ENCODE measurements around the gene PRM1. TPM values are rescaled to one million over a fixed set of nuclear protein-coding genes. Genes with fewer than 3 reads are reported as not detected.

Gene PRM1
- total RNA-seq, 1 donor from 2014 or later: not detected

DNA sequence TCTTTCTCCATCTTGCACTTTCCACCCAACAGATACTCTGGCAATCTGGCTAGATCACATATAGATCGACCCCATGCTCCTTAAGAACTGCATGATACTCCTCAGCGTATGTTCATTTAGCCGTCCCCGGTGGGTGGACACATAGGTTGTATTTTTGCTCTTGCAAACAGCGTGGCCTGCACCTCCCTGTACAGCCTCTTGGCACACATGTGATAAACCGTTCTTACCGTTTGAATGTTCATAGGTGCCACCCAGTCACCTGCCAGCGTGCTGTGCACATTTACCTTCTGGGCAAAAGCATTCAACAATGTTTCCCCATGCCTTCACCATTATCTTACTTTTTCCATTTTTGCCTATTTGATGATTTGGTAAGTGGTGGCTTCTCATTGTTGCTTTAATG, 18.2 kb downstream of the PRM1 start:
- H3K9me3 Mint-ChIP-seq: no peaks in the 10 kb centered on the region
- H3K27me3 Mint-ChIP-seq (ENCODE audit: low read depth): no peaks in the 10 kb centered on the region
- no peaks in the 10 kb centered on the region for H3K4me1 Mint-ChIP-seq
- TF ChIP-seq, protein P1, sequence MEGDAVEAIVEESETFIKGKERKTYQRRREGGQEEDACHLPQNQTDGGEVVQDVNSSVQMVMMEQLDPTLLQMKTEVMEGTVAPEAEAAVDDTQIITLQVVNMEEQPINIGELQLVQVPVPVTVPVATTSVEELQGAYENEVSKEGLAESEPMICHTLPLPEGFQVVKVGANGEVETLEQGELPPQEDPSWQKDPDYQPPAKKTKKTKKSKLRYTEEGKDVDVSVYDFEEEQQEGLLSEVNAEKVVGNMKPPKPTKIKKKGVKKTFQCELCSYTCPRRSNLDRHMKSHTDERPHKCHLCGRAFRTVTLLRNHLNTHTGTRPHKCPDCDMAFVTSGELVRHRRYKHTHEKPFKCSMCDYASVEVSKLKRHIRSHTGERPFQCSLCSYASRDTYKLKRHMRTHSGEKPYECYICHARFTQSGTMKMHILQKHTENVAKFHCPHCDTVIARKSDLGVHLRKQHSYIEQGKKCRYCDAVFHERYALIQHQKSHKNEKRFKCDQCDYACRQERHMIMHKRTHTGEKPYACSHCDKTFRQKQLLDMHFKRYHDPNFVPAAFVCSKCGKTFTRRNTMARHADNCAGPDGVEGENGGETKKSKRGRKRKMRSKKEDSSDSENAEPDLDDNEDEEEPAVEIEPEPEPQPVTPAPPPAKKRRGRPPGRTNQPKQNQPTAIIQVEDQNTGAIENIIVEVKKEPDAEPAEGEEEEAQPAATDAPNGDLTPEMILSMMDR (conservative IDR thresholded peaks at IDR 0.05): no peak
- no peak overlapping the region for H3K4me3 Mint-ChIP-seq
- no peak for DNase-seq (ENCODE audit: low read depth, low spot score)
- H3K27ac Mint-ChIP-seq (ENCODE audit: unreplicated experiment): no peak overlapping the region
- no peaks in the 10 kb centered on the region for H3K36me3 Mint-ChIP-seq (ENCODE audit: low read depth)

DNA sequence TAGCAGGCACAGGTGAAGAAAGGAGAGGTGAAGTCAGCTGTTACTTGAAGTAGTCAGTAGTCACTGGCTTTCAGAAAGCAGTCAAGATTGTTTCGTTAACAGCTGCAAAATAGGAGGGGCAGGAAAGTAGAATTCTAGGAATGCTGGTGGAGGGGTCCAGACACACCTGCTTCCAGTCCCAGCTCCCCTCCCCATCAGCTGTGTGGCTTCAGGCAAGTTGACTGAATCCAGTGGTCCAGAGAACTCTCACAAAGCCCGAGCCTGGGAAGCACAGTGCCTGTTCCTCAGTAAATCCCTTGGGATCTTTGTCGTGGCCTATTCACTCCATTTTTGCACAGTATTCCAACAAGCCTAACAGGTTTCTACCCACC, 20.5 kb downstream of the PRM1 start:
- Mint-ChIP-seq H3K4me3 (no peak overlapping the region), H3K27ac (ENCODE audit: unreplicated experiment) (no peak overlapping the region)

DNA sequence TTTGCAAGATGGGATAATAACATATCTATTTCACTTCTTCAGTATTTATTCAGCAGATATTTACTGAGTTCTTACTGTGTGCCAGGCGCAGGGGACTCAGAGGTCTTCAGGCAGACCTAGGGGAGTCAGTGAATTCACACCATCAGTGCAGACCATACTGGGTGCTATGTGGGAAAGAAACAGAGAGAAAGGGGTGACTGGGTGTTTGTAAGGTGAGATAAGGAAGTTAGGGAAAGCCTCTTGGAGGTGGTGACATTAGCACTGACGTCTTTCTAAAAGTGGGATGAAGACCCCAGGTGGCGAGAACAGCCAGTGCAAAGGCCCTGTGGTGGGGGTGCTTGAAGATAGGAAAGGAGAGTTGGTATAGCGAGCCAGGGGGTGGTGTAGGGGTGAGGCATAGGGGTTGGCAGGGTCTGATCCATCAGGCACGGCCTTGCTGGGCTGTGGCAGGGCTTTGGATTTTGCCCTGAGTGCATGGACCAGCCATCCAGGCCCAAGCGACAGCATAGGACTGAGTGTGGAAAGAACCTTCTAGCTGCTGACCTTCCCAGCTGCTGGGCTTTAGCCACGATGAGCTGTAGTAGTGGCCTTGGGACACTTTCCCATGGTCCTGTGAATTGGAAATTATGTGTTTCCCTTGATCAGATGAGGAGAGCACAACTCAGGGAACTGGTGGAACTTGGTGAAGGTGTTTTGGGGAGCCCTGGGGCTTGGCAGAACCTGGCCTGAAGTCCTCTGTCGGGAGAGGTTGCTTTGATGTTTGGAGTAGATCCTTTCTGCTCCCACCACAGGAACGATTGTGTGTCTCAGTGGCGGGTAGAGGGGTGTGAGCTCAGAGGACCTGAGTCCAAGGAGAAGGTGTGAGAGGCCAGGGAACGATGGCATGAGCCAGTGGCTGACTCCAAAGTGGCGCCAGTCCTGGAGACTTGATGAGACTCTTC, 21.2 kb downstream of the PRM1 start:
- Mint-ChIP-seq H3K4me3 (peak overlapping the region; percentile 8), H3K9me3 (no peaks in the 10 kb centered on the region), H3K36me3 (ENCODE audit: low read depth) (no peaks in the 10 kb centered on the region), H3K27me3 (ENCODE audit: low read depth) (peaks cover 13% of the 10 kb centered on the region), H3K4me1 (peaks cover 6% of the 10 kb centered on the region), H3K27ac (ENCODE audit: unreplicated experiment) (no peak overlapping the region)
- no peak for DNase-seq (ENCODE audit: low read depth, low spot score)
- TF ChIP-seq, protein P1 (conservative IDR thresholded peaks at IDR 0.05): no peak

More for the DNA sequence above, 20.5 kb downstream of the PRM1 start:
- Mint-ChIP-seq H3K36me3 (ENCODE audit: low read depth) (no peaks in the 10 kb centered on the region), H3K9me3 (no peaks in the 10 kb centered on the region), H3K4me1 (peaks cover 6% of the 10 kb centered on the region), H3K27me3 (ENCODE audit: low read depth) (peaks cover 12% of the 10 kb centered on the region)
- DNase-seq (ENCODE audit: low read depth, low spot score): no peak
- TF ChIP-seq, protein P1 (conservative IDR thresholded peaks at IDR 0.05): no peak

DNA sequence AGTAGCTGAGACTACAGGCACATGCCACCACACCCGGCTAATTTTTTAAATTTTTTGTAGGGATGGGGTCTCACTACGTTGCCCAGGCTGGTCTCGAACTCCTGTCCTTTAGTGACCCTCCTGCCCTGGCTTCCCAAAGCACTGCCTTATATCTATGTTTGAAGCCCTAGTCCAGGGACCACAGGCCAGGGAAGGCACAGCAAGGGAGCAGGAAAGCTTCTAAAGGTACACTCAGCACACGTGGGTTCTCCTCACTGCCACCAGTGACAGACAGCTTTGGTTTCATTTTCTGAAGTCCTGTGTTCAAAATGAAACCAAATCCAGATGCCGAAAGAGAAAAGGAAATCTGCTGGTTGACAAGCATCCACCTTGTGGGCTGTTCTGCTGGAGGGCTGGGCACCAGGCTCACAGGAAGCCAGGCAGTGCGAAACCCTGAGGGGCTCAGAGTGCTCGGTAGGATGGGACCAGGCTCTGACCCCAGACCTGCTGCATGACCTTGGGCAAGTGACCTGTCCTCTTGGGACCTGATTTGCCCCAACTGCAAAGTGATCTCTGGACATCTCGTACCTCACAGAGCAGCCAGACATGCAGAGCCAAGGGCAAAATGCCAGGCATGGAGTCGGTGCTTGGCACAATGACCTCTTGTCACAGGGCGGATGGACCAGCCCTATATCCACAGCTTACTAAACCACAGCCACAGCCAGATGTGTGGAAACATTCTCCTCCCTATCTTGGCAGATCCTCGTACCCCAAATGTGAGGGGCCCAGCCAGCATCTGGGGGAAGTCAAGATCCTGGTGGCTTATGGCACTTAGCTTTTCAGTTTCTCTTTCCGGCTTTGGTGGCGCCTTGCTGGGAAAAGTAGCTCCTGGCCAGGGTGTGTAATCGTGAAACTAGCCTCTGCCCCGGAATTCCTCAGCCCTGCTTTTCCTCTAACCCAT, 22.3 kb downstream of the PRM1 start:
- no peak for DNase-seq (ENCODE audit: low read depth, low spot score)
- Mint-ChIP-seq H3K27ac (ENCODE audit: unreplicated experiment) (no peak overlapping the region), H3K36me3 (ENCODE audit: low read depth) (no peaks in the 10 kb centered on the region), H3K4me3 (peak overlapping the region; percentile 39), H3K9me3 (no peaks in the 10 kb centered on the region), H3K27me3 (ENCODE audit: low read depth) (peaks cover 23% of the 10 kb centered on the region), H3K4me1 (peaks cover 6% of the 10 kb centered on the region)
- TF ChIP-seq, protein P1 (conservative IDR thresholded peaks at IDR 0.05): no peak

DNA sequence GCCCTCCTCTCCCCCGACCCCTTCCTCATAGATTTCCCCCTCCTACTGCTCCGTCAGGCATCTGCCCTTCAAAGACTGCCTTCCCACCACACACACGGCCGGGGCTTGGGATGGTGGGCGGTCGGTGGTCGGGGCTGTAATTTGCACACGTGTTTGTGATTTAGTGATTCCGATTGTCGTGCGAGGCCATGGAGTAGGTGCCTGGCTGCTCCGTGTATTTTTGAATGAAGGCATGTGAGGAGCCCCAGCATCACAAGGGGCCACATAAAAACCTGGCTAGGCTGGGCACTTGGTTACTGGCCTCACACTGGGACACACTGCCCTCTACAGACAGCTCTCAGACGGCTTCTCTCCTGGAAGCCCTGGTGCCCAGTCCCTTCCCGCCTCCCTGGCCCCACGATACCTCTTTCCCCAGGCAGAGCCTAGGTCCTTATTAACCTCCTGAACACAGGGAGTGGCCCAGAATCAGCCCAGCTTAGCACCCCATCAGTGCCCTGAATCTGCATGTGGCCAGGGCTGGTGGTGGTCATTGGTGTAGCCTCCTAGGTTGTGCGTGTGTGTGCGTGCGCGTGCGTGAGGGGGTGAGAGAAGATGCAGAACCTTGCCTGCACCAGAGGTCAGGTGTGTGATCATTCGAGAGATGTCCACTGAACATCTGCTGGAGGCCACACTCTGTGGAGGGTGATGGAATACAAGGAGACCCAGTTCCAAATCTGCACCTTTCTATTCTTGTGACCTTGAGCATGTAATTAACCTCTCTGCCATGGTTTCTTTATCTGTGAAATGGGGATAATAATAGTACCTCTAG, 23.8 kb downstream of the PRM1 start:
- Mint-ChIP-seq H3K36me3 (ENCODE audit: low read depth) (no peaks in the 10 kb centered on the region), H3K9me3 (no peaks in the 10 kb centered on the region), H3K27me3 (ENCODE audit: low read depth) (peaks cover 35% of the 10 kb centered on the region), H3K4me1 (peaks cover 6% of the 10 kb centered on the region), H3K27ac (ENCODE audit: unreplicated experiment) (no peak overlapping the region), H3K4me3 (peak overlapping the region; percentile 99)
- TF ChIP-seq, protein P1 (conservative IDR thresholded peaks at IDR 0.05): peak; percentile 73
- peak; percentile 61 for DNase-seq (ENCODE audit: low read depth, low spot score)

Measured in neural crest cell (in vitro differentiated cells).